CD14-positive monocyte (primary cell): ENCODE data around the gene CCDC73. TPM values are rescaled to one million over a fixed set of nuclear protein-coding genes. Genes with fewer than 3 reads are reported as not detected.

Experiments used
- DNase-seq, 3 donors: peaks; one replicate each; pipeline ENCODE4 v3.0.0-alpha.2; 2011 to 2022
- H2AFZ ChIP-seq: 2 replicates; pipeline ENCODE4 v1.6.0; 2012; ENCODE audit warnings: mild to moderate bottlenecking, low read depth, low read length, inconsistent platforms; ENCODE audit not compliant: insufficient read depth, poor library complexity, severe bottlenecking
- H3K27ac ChIP-seq, 2 donors: 1 replicate in 1 of 2; 2 replicates in 1 of 2; pipeline ENCODE4 v1.5.1; 2012 to 2013; ENCODE audit warnings: low read length in 2 of 2, control low read depth in 1 of 2, inconsistent platforms in 1 of 2, low read depth in 1 of 2, mild to moderate bottlenecking in 1 of 2
- H3K27me3 ChIP-seq, 2 donors: one replicate each; pipeline versions ENCODE4 v1.6.0 to v1.6.1; 2011 to 2013; ENCODE audit warnings: low read length in 2 of 2; ENCODE audit not compliant: control insufficient read depth in 2 of 2, insufficient read depth in 2 of 2
- H3K36me3 ChIP-seq, 2 donors: replicated peaks in 1 of 2; 1 replicate in 1 of 2; 2 replicates in 1 of 2; pipeline versions ENCODE4 v1.5.1 to v1.6.1; 2012 to 2013; ENCODE audit warnings: low read length in 2 of 2, control low read depth in 1 of 2, inconsistent platforms in 1 of 2, mild to moderate bottlenecking in 1 of 2; ENCODE audit not compliant: insufficient read depth in 2 of 2, control insufficient read depth in 1 of 2
- H3K4me1 ChIP-seq, 2 donors: 1 replicate in 1 of 2; 2 replicates in 1 of 2; pipeline versions ENCODE4 v1.5.1 to v1.6.1; 2012 to 2013; ENCODE audit warnings: low read length in 2 of 2, control low read depth in 1 of 2, inconsistent platforms in 1 of 2, mild to moderate bottlenecking in 1 of 2, moderate library complexity in 1 of 2; ENCODE audit not compliant: insufficient read depth in 2 of 2, control insufficient read depth in 1 of 2
- H3K4me2 ChIP-seq: replicated peaks from 2 replicates; pipeline ENCODE3; 2012; ENCODE audit warnings: low read length, moderate library complexity, mild to moderate bottlenecking; ENCODE audit not compliant: poor library complexity, severe bottlenecking; ENCODE audit errors: extremely low read depth
- H3K4me3 ChIP-seq, 3 experiments: fragments of 200-600 bp in 1 of 3; sonication (generic) in 1 of 3; replicated peaks in 1 of 3; 1 replicate in 2 of 3; 2 replicates in 1 of 3; pipeline ENCODE4 v1.5.1; 2011 to 2013; ENCODE audit warnings: low read length in 3 of 3, mild to moderate bottlenecking in 3 of 3, control low read depth in 2 of 3, low read depth in 2 of 3, inconsistent platforms in 1 of 3, moderate library complexity in 1 of 3
- H3K79me2 ChIP-seq: 2 replicates; pipeline ENCODE4 v1.6.0; 2012; ENCODE audit warnings: mild to moderate bottlenecking, control low read depth, inconsistent platforms, low read length, moderate library complexity; ENCODE audit not compliant: insufficient read depth
- H3K9ac ChIP-seq: 2 replicates; pipeline ENCODE4 v1.6.0; 2017; ENCODE audit warnings: low read length, mild to moderate bottlenecking; ENCODE audit not compliant: insufficient read depth, poor library complexity, severe bottlenecking
- H3K9me3 ChIP-seq, 2 donors: replicated peaks in 1 of 2; 1 replicate in 1 of 2; 2 replicates in 1 of 2; pipeline versions ENCODE4 v1.5.1 to v1.6.1; 2012 to 2013; ENCODE audit warnings: low read length in 2 of 2, control low read depth in 1 of 2; ENCODE audit not compliant: control insufficient read depth in 1 of 2, insufficient read depth in 1 of 2
- H4K20me1 ChIP-seq: 2 replicates; pipeline ENCODE4 v1.6.0; 2012; ENCODE audit warnings: mild to moderate bottlenecking, low read length, control low read depth, moderate library complexity; ENCODE audit not compliant: insufficient read depth
- H3K27ac Mint-ChIP-seq, 7 donors: one replicate each; pipeline ENCODE4 v1.8.0; 2020; ENCODE audit warnings: mild to moderate bottlenecking in 7 of 7, mixed read lengths in 7 of 7, moderate library complexity in 6 of 7, inconsistent platforms in 2 of 7
- H3K27me3 Mint-ChIP-seq, 3 donors: one replicate each; pipeline ENCODE4 v1.8.0; 2021 to 2022; ENCODE audit warnings: low read depth in 3 of 3, mild to moderate bottlenecking in 3 of 3, mixed read lengths in 3 of 3, moderate library complexity in 3 of 3, inconsistent platforms in 1 of 3
- H3K36me3 Mint-ChIP-seq, 2 donors: one replicate each; pipeline ENCODE4 v1.8.0; 2020; ENCODE audit warnings: mixed read lengths in 2 of 2, inconsistent platforms in 1 of 2, mild to moderate bottlenecking in 1 of 2
- H3K4me1 Mint-ChIP-seq: one replicate; pipeline ENCODE4 v1.8.0; 2020; ENCODE audit warnings: mild to moderate bottlenecking, mixed read lengths
- H3K4me3 Mint-ChIP-seq, 2 donors: one replicate each; pipeline ENCODE4 v1.8.0; 2020; ENCODE audit warnings: mild to moderate bottlenecking in 2 of 2, mixed read lengths in 2 of 2, moderate library complexity in 1 of 2
- H3K9me3 Mint-ChIP-seq, 7 donors: one replicate each; pipeline ENCODE4 v1.8.0; 2020 to 2022; ENCODE audit warnings: mixed read lengths in 7 of 7, mild to moderate bottlenecking in 6 of 7, moderate library complexity in 6 of 7, inconsistent platforms in 2 of 7
- WGBS: methylation state at CpG from one replicate; pipeline ENCODE4 v1.1.5; 2013; ENCODE audit warnings: missing lambda C conversion rate; ENCODE audit not compliant: insufficient coverage; 5-methylcytosine and 5-hydroxymethylcytosine counted together
- intact Hi-C, 2 donors: fragments of 100-400 bp; cut with micrococcal nuclease; formaldehyde crosslinking; loops; one replicate each; pipeline versions ENCODE4 v1.15.0 to v1.15.1; 2023
- polyA plus RNA-seq, 3 donors: library from polyadenylated mRNA; depleted of rRNA in 1 of 3; unstranded in 2 of 3; stranded (reverse) in 1 of 3; fragments of 300-500 nt in 2 of 3; fragments of >200 nt in 1 of 3; fragmentation: Illumina TruSeq in 2 of 3; gene quantifications; 1 replicate in 2 of 3; 2 replicates in 1 of 3; pipeline ENCODE4 v1.2.3, GENCODE V29; 2012 to 2021
- TF ChIP-seq, protein P1 (sequence below): fragments of 200-600 bp; IDR thresholded peaks from one replicate; pipeline ENCODE4 v1.8.0; 2022; ENCODE audit warnings: antibody characterized with exemption, mild to moderate bottlenecking

CCDC73 gene
- polyA plus RNA-seq, 3 donors, result 0.03 to 0.09 TPM; not detected in 1

DNA sequence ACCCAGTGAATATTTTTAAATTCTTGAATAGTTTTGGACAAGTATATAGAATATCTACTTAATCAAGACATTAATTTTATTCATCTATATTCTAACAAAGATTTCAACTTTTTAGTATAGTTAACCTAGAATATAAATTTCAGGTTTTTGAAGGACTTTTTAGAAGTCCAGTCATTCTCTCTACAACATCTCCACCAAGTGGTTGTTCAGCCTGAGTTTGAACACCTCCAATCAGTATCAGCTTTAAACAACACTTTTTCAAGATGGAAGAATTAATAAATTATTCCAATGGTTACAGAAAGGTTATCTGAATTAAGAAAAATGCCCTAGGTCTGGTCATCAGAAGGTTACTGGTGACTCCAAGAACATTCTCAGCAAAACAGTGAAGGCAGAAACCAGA is 179.0 kb downstream of the CCDC73 start:
- Histone ChIP-seq H3K9me3 (no peaks in the 10 kb centered on the region), H3K4me3 (no peak overlapping the region), H3K27ac (no peak overlapping the region), H3K4me1 (no peaks in the 10 kb centered on the region), H3K27me3 (no peaks in the 10 kb centered on the region), H3K36me3 (no peaks in the 10 kb centered on the region), H3K9ac (no peak overlapping the region), H3K79me2 (no peaks in the 10 kb centered on the region), H2AFZ (no peak overlapping the region), H4K20me1 (no peaks in the 10 kb centered on the region), H3K4me2 (no peak overlapping the region)
- intact Hi-C loops, result no loop called here
- peaks cover 2% of the 10 kb centered on the region for H3K4me1 Mint-ChIP-seq
- no peak overlapping the region for H3K4me3 Mint-ChIP-seq
- H3K27me3 Mint-ChIP-seq, result peaks cover 0 to 2% (median 1%) of the 10 kb centered on the region in 3 donors
- no peaks in the 10 kb centered on the region for H3K36me3 Mint-ChIP-seq
- H3K9me3 Mint-ChIP-seq, result no peaks in the 10 kb centered on the region
- no peak for DNase-seq
- TF ChIP-seq, protein P1, sequence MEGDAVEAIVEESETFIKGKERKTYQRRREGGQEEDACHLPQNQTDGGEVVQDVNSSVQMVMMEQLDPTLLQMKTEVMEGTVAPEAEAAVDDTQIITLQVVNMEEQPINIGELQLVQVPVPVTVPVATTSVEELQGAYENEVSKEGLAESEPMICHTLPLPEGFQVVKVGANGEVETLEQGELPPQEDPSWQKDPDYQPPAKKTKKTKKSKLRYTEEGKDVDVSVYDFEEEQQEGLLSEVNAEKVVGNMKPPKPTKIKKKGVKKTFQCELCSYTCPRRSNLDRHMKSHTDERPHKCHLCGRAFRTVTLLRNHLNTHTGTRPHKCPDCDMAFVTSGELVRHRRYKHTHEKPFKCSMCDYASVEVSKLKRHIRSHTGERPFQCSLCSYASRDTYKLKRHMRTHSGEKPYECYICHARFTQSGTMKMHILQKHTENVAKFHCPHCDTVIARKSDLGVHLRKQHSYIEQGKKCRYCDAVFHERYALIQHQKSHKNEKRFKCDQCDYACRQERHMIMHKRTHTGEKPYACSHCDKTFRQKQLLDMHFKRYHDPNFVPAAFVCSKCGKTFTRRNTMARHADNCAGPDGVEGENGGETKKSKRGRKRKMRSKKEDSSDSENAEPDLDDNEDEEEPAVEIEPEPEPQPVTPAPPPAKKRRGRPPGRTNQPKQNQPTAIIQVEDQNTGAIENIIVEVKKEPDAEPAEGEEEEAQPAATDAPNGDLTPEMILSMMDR, result peak; percentile 10
- H3K27ac Mint-ChIP-seq, result no peak overlapping the region

DNA sequence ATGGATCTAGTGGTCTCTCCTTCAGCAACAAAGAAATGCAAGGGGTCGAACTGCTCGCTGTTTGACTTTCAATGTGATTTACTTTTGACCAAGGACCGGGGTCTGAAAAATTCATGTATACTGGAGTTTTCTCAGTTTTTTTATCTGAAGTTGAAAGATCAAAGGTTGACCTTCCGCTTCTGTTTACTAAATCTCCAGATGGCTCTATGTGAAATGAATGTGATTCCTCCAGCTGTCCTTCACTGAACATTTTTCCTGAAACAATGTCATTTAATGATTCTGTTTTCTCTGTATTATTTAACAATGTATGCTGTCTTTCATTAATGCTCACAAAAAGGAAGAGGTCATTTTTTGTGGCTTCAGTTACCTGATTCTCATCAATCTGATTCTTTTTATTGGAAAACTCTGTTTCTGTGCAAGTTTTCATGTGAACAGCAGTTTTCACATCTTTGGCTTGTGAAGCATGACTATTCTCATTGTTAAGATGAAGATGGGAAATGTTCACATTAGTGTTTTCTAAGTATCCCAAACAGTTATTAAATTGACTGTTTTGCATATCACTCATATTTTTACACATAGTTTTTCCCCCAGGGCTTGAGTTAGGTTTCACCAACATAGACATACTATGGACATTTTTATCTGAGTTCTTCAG is 180.8 kb downstream of the CCDC73 start:
- H3K4me3 Mint-ChIP-seq, result no peak overlapping the region
- H4K20me1 ChIP-seq, result no peaks in the 10 kb centered on the region
- no peak overlapping the region for H3K9ac ChIP-seq
- 100% methylated on average over 3 of the region's 4 CpGs for WGBS
- H3K36me3 ChIP-seq, result no peaks in the 10 kb centered on the region
- H3K36me3 Mint-ChIP-seq, result peaks cover 4 to 7% of the 10 kb centered on the region in 2 donors
- intact Hi-C loops, result no loop called here
- no peaks in the 10 kb centered on the region for H3K27me3 ChIP-seq
- peaks cover 5 to 15% (median 11%) of the 10 kb centered on the region in 7 donors for H3K9me3 Mint-ChIP-seq
- H3K4me1 ChIP-seq, result no peaks in the 10 kb centered on the region
- no peak overlapping the region for H3K4me3 ChIP-seq
- H3K27ac Mint-ChIP-seq, result no peak overlapping the region
- peaks cover 0 to 9% of the 10 kb centered on the region in 2 donors for H3K9me3 ChIP-seq
- no peaks in the 10 kb centered on the region for H3K79me2 ChIP-seq
- no peaks in the 10 kb centered on the region for H3K4me1 Mint-ChIP-seq
- DNase-seq, result no peak
- no peak overlapping the region for H3K27ac ChIP-seq
- TF ChIP-seq, protein P1, result no peak
- no peak overlapping the region for H2AFZ ChIP-seq
- peaks cover 0 to 2% (median 0%) of the 10 kb centered on the region in 3 donors for H3K27me3 Mint-ChIP-seq
- no peak overlapping the region for H3K4me2 ChIP-seq
